ENCODE measurements around the gene NEK10.

Gene NEK10

GRCh38 chr3:27202959-27203358 lies 166.2 kb downstream of the NEK10 start:
- Histone ChIP-seq H3K27me3 (ENCODE audit: insufficient read depth, low read length, poor library complexity, severe bottlenecking) (no peaks in the 10 kb centered on the region), H3K9ac (ENCODE audit: low read depth, low read length, poor library complexity, severe bottlenecking) (no peak overlapping the region), H3K79me2 (ENCODE audit: insufficient read depth, low read length) (no peaks in the 10 kb centered on the region), H3K4me2 (ENCODE audit: low read depth, low read length, poor library complexity, severe bottlenecking) (no peak overlapping the region), H4K20me1 (ENCODE audit: insufficient read depth, low read length, poor library complexity, severe bottlenecking) (no peaks in the 10 kb centered on the region), H3K36me3 (ENCODE audit: insufficient read depth, low read length) (no peaks in the 10 kb centered on the region), H2AFZ (ENCODE audit: low read length) (no peak overlapping the region), H3K9me3 (ENCODE audit: insufficient read depth, low read depth, low read length) (no peaks in the 10 kb centered on the region), H3K4me1 (ENCODE audit: insufficient read depth, low read length, poor library complexity, severe bottlenecking) (no peaks in the 10 kb centered on the region), H3K9me2 (replicated peaks; ENCODE audit: low read depth, low read length) (no peaks in the 10 kb centered on the region), H3K4me3 (ENCODE audit: low read length, poor library complexity, severe bottlenecking) (no peak overlapping the region), H3F3A (ENCODE audit: low read depth) (no peaks in the 10 kb centered on the region)
- no peak for TF ChIP-seq EZH2phosphoT487 (IDR thresholded peaks at IDR 0.05; ENCODE audit: borderline replicate concordance)
- TF ChIP-seq CTCF (conservative IDR thresholded peaks at IDR 0.05; ENCODE audit: low read length), result no peak

- Histone ChIP-seq H3K9ac (ENCODE audit: low read depth, low read length, poor library complexity, severe bottlenecking) (no peak overlapping the region), H3K36me3 (ENCODE audit: insufficient read depth, low read length) (no peaks in the 10 kb centered on the region), H3K4me3 (ENCODE audit: low read length, poor library complexity, severe bottlenecking) (no peak overlapping the region), H3F3A (ENCODE audit: low read depth) (no peaks in the 10 kb centered on the region), H3K9me3 (ENCODE audit: insufficient read depth, low read depth, low read length) (no peaks in the 10 kb centered on the region), H3K27me3 (ENCODE audit: insufficient read depth, low read length, poor library complexity, severe bottlenecking) (no peaks in the 10 kb centered on the region), H3K79me2 (ENCODE audit: insufficient read depth, low read length) (no peaks in the 10 kb centered on the region), H3K4me2 (ENCODE audit: low read depth, low read length, poor library complexity, severe bottlenecking) (no peak overlapping the region), H4K20me1 (ENCODE audit: insufficient read depth, low read length, poor library complexity, severe bottlenecking) (no peaks in the 10 kb centered on the region), H3K9me2 (replicated peaks; ENCODE audit: low read depth, low read length) (no peaks in the 10 kb centered on the region), H3K4me1 (ENCODE audit: insufficient read depth, low read length, poor library complexity, severe bottlenecking) (no peaks in the 10 kb centered on the region), H2AFZ (ENCODE audit: low read length) (no peak overlapping the region)
- TF ChIP-seq EZH2phosphoT487 (IDR thresholded peaks at IDR 0.05; ENCODE audit: borderline replicate concordance) (no peak), CTCF (conservative IDR thresholded peaks at IDR 0.05; ENCODE audit: low read length) (no peak)
Measured at GRCh38 chr3:27201492-27201891, 167.7 kb downstream of the NEK10 start.

GRCh38 chr3:27200721-27201489 lies 168.3 kb downstream of the NEK10 start:
- Histone ChIP-seq H3K9me3 (ENCODE audit: insufficient read depth, low read depth, low read length) (no peaks in the 10 kb centered on the region), H3K36me3 (ENCODE audit: insufficient read depth, low read length) (no peaks in the 10 kb centered on the region), H3K4me3 (ENCODE audit: low read length, poor library complexity, severe bottlenecking) (no peak overlapping the region), H3K9me2 (replicated peaks; ENCODE audit: low read depth, low read length) (no peaks in the 10 kb centered on the region), H3F3A (ENCODE audit: low read depth) (no peaks in the 10 kb centered on the region), H3K27me3 (ENCODE audit: insufficient read depth, low read length, poor library complexity, severe bottlenecking) (no peaks in the 10 kb centered on the region), H3K4me1 (ENCODE audit: insufficient read depth, low read length, poor library complexity, severe bottlenecking) (no peaks in the 10 kb centered on the region), H4K20me1 (ENCODE audit: insufficient read depth, low read length, poor library complexity, severe bottlenecking) (no peaks in the 10 kb centered on the region), H3K9ac (ENCODE audit: low read depth, low read length, poor library complexity, severe bottlenecking) (no peak overlapping the region), H3K79me2 (ENCODE audit: insufficient read depth, low read length) (no peaks in the 10 kb centered on the region), H2AFZ (ENCODE audit: low read length) (no peak overlapping the region), H3K4me2 (ENCODE audit: low read depth, low read length, poor library complexity, severe bottlenecking) (no peak overlapping the region)
- no peak for TF ChIP-seq EZH2phosphoT487 (IDR thresholded peaks at IDR 0.05; ENCODE audit: borderline replicate concordance)
- TF ChIP-seq CTCF (conservative IDR thresholded peaks at IDR 0.05; ENCODE audit: low read length), result no peak

Measured in Loucy (cell line).